ENCODE results near the gene KIR2DL4.
"Not testable (repeated sequence)": the region's sequence is repeated elsewhere in the genome, so short reads cannot be mapped to it uniquely, and the experiment has no call there.

Gene KIR2DL4

DNA sequence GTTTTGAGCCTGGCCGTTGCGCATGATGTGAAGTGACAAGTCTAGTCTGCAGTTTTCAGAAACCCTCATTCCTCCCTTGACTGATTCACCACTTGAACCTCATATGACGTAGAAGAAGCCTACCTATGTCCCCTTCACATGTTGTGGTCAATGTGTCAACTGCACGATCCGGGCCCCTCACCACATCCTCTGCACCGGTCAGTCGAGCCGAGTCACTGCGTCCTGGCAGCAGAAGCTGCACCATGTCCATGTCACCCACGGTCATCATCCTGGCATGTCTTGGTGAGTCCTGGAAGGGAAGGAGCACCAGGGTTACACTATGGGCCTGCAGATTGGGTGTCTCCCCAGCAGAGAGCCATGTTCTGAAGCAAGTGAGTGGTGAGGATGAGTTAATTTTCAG is at the start of gene KIR2DL4:
Gene KIR2DL4 (plus strand): TSS at position 201 of the 400 bp plus-strand sequence. CDS start 42 bp downstream, at position 243.
- DNase-seq: no peak

GRCh38 chr19:54756204-54757110 is 47.0 kb upstream of the KIR2DL4 start:
- DNase-seq: not testable (repeated sequence)

- DNase-seq: not testable (repeated sequence)
These were observed 44.8 kb upstream of the KIR2DL4 start for GRCh38 chr19:54758577-54758976.

DNA sequence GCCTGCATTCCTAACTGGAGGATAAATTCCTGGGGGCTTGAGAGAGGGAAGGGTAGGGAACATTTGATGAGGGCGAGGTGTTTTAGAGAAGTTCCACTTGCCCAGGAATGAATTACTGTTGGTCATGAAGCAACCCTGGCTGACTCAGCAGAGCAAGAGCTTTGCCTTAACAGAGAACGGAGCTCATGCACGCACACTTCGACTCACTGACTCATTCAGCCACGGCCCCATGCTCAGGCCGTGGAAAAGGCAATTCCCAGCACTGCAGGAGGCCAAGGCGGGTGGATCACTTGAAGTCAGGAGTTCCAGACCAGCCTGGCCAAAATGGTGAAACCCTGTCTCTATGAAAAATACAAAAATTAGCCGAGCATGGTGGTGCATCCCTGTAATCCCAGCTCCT is 39.2 kb upstream of the KIR2DL4 start:
- DNase-seq: not testable (repeated sequence)

- DNase-seq: not testable (repeated sequence)
These were observed 36.9 kb upstream of the KIR2DL4 start for GRCh38 chr19:54766464-54766863.

DNA sequence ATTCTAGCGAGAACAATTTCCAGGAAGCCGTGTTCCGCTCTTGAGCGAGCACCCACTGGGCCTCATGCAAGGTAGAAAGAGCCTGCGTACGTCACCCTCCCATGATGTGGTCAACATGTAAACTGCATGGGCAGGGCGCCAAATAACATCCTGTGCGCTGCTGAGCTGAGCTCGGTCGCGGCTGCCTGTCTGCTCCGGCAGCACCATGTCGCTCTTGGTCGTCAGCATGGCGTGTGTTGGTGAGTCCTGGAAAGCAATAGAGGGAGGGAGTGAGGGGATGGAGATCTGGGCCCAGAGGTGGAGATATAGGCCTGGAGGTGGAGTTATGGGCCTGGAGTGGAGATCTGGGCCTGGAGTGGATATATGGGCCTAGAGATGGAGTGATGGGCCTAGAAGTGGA is 33.8 kb upstream of the KIR2DL4 start, which contains the start of gene KIR2DL1:
Gene KIR2DL1 (plus strand): TSS at position 148 of the 400 bp plus-strand sequence. CDS start 58 bp downstream, at position 206.
- not testable (repeated sequence) for DNase-seq

GRCh38 chr19:54770511-54770910 is 32.9 kb upstream of the KIR2DL4 start:
- not testable (repeated sequence) for DNase-seq

DNA sequence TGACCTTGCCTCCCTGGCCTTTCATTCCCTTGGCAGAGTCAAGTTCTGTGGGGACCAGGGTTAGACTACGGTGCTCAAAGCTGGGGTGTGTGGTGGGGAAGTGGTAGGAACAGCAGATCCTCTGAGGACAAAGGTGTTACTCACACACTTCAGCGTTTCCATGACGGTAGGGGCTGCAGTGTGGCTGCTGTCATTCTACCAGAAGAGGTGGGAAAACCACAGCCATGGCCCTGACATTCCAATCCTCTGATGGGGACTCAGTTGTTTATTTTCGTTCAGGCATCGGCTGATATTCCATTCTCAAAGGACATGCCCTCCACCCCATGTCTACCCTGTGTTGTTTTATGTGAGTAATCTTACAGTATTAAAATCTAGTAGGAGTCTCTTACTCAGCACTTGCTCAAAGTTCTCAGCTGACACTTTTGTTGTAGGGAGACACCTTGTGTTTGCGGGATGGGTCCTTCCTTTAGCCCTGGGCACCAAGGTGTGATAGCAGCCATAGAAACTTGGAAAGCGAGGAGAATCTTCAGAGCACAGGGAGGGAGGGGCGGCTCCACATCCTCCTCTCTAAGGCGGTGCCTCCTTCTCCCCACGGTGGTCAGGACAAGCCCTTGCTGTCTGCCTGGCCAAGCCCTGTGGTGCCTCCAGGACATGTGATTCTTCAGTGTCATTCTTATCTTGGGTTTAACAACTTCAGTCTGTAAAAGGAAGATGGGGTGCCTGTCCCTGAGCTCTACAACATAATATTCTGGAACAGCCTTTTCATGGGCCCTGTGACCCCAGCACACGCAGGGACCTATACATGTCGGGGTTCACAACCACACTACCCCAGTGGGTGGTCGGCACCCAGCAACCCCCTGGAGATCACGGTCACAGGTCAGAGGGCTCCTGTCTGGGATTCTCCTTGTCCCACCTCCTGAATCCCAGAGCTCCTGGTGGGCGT is 32.1 kb upstream of the KIR2DL4 start:
- DNase-seq: not testable (repeated sequence)

GRCh38 chr19:54772666-54773065 is 30.7 kb upstream of the KIR2DL4 start:
- not testable (repeated sequence) for DNase-seq

GRCh38 chr19:54775095-54775815 is 28.2 kb upstream of the KIR2DL4 start:
- DNase-seq: not testable (repeated sequence)

GRCh38 chr19:54775830-54776229 is 27.6 kb upstream of the KIR2DL4 start:
- not testable (repeated sequence) for DNase-seq

- DNase-seq: not testable (repeated sequence)
These were observed 25.6 kb upstream of the KIR2DL4 start for GRCh38 chr19:54777851-54778250.

DNA sequence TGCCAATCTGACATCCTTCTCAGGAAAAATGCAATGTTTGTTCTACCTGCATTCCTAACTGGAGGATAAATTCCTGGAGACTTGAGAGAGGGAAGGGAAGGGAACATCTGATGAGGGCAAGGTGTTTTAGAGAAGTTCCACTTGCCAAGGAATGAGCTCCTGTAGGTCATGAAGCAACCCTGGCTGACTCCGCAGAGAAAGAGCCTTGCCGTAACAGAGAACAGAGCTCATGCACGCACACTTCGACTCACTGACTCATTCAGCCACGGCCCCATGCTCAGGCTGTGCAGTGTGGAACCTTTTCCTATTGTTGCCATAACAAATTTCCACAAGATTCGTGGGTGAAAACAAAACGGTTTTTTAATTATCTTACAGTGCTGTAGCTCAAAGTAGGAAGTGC is 24.5 kb upstream of the KIR2DL4 start:
- not testable (repeated sequence) for DNase-seq

DNA sequence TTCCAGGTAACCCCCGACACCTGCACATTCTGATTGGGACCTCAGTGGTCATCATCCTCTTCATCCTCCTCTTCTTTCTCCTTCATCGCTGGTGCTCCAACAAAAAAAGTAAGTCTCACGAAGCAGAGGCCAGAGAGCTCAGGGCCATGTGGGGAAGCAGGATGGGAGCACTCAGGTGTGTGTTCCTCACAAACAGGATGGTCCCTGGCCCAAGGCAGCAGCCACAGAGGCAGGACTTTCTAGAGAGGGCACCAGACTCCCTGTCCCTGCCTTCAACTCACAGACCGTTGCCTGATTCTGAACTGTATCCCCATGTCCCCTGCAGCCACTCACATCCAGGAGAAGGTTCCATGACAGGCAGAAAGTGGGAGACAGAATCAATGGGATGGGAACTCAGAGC is 20.5 kb upstream of the KIR2DL4 start:
- DNase-seq: not testable (repeated sequence)

- not testable (repeated sequence) for DNase-seq
These were observed 17.2 kb upstream of the KIR2DL4 start for GRCh38 chr19:54786091-54786723.

DNA sequence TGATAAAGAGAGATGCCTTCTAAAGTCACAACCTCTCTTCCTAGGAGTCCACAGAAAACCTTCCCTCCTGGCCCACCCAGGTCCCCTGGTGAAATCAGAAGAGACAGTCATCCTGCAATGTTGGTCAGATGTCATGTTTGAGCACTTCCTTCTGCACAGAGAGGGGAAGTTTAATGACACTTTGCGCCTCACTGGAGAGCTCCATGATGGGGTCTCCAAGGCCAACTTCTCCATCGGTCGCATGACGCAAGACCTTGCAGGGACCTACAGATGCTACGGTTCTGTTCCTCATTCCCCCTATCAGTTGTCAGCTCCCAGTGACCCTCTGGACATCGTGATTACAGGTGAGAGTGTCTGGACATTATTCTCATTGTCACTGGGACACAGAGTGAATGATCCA is 15.3 kb upstream of the KIR2DL4 start:
- not testable (repeated sequence) for DNase-seq

DNA sequence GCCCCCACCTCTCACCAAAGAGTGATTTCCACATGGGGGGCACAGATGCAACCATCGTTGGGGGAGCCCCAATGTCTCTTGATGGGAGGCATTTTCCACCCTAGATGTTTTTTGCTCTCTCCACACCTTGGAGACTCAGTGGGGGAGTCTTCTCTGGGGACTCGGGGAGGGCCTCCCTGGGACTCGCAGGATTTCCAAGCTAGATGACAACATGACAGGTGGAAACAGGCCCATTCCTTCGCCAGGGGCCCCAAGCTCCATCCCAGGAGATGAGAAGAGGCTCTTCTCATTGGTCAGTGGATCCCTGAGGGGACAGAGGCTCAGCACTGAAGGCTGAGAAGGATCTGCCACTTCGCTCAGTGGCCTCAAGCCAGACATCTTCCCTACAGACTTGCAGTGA is 12.7 kb upstream of the KIR2DL4 start:
- DNase-seq: no peak

GRCh38 chr19:54791476-54791875 is 11.9 kb upstream of the KIR2DL4 start:
- no peak for DNase-seq

- DNase-seq: no peak
These were observed 10.6 kb upstream of the KIR2DL4 start for GRCh38 chr19:54792814-54793213.

GRCh38 chr19:54795758-54796157 is 7.7 kb upstream of the KIR2DL4 start:
- no peak for DNase-seq

DNA sequence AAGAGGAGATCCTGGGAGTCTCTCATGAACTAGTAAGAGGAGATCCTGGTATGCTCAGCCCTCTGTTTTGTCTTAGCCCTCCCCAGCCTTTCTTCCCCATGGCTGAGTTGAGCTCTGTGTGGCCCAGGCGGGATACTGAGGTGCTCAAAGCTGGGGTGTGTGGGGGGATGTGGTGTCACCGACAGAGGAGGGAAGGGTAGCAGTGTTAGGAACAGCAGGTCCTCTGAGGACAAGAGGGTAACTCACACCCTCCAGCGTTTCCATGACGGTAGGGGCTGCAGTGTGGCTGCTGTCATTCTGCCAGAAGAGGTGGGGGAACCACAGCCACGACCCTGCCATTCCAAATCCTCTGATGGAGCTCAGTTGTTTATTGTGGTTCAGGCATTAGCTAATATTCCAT is 691 bp downstream of the KIR2DL4 start:
- DNase-seq: no peak

- no peak for DNase-seq
These were observed 1.2 kb downstream of the KIR2DL4 start for GRCh38 chr19:54804571-54804970.

Data from activated effector memory CD4-positive, alpha-beta T cell treated with anti-CD3 and anti-CD28 coated beads, Interleukin-2, amount 50 U/mL, for 16 hours (primary cell).